ENCODE results near the gene CNEP1R1. TPM values are rescaled to one million over a fixed set of nuclear protein-coding genes. Genes with fewer than 3 reads are reported as not detected.
"Not testable (repeated sequence)": the region's sequence is repeated elsewhere in the genome, so short reads cannot be mapped to it uniquely, and the experiment has no call there.

The CNEP1R1 gene
- total RNA-seq, 1 donor from 2014 or later, result 32.7 TPM

DNA sequence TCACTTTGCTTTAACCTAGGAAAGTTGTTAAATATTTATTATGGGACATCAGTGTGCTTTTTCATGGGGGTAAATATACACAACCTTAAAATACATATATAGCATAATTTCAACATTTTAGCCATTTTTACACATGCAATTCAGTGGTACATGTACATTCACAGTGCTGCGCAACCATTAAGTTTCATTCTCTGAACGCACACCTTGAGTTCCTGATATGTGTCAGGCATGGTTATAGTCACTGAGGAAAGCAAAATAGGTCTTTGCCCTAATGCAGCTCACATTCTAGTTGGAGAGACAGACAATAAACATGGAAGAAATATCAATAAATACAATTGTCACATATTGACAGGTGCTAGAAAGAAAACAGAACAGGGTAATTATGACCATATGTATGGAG is 12.8 kb upstream of the CNEP1R1 start:
- Mint-ChIP-seq H3K4me1 (ENCODE audit: unreplicated experiment) (no peaks in the 10 kb centered on the region), H3K27ac (ENCODE audit: unreplicated experiment) (no peak overlapping the region), H3K27me3 (ENCODE audit: unreplicated experiment) (no peaks in the 10 kb centered on the region), H3K4me3 (ENCODE audit: unreplicated experiment) (no peak overlapping the region), H3K36me3 (ENCODE audit: low read depth, unreplicated experiment) (peaks cover 4% of the 10 kb centered on the region), H3K9me3 (ENCODE audit: unreplicated experiment) (no peaks in the 10 kb centered on the region)
- no peak for DNase-seq (ENCODE audit: low spot score)
- TF ChIP-seq CTCF (IDR thresholded peaks at IDR 0.05; ENCODE audit: unreplicated experiment), result no peak

GRCh38 chr16:50014211-50014610 is 10.8 kb upstream of the CNEP1R1 start:
- not testable (repeated sequence) for H3K4me1 Mint-ChIP-seq (ENCODE audit: unreplicated experiment); H3K36me3 Mint-ChIP-seq (ENCODE audit: low read depth, unreplicated experiment); H3K4me3 Mint-ChIP-seq (ENCODE audit: unreplicated experiment); DNase-seq (ENCODE audit: low spot score); H3K9me3 Mint-ChIP-seq (ENCODE audit: unreplicated experiment); H3K27me3 Mint-ChIP-seq (ENCODE audit: unreplicated experiment); H3K27ac Mint-ChIP-seq (ENCODE audit: unreplicated experiment)

DNA sequence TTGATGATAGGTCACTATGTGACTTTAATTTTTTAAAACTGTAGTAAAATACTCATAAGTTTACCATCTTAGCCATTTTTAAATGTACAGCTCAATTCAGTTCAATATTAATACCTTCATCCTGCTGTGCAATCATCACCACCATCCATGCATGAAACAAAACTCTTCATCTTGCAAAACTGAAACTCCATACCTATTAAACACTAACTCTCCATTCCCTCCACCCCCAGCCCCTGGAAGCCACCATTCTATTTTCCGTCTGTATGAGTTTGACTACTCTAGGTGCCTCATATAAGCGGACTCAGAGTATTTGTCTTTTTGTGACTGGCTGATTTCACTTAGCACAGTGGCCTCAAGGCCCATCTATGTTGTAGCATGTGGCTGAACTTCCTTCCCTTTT is 9.4 kb upstream of the CNEP1R1 start:
- Mint-ChIP-seq H3K9me3 (ENCODE audit: unreplicated experiment) (no peaks in the 10 kb centered on the region), H3K4me3 (ENCODE audit: unreplicated experiment) (no peak overlapping the region), H3K4me1 (ENCODE audit: unreplicated experiment) (no peaks in the 10 kb centered on the region), H3K36me3 (ENCODE audit: low read depth, unreplicated experiment) (no peaks in the 10 kb centered on the region), H3K27ac (ENCODE audit: unreplicated experiment) (no peak overlapping the region), H3K27me3 (ENCODE audit: unreplicated experiment) (no peaks in the 10 kb centered on the region)
- no peak for TF ChIP-seq CTCF (IDR thresholded peaks at IDR 0.05; ENCODE audit: unreplicated experiment)
- no peak for DNase-seq (ENCODE audit: low spot score)

GRCh38 chr16:50017553-50017952 is 7.5 kb upstream of the CNEP1R1 start:
- no peak for DNase-seq (ENCODE audit: low spot score)
- H3K9me3 Mint-ChIP-seq (ENCODE audit: unreplicated experiment), result no peaks in the 10 kb centered on the region
- H3K27me3 Mint-ChIP-seq (ENCODE audit: unreplicated experiment), result no peaks in the 10 kb centered on the region
- no peak for TF ChIP-seq CTCF (IDR thresholded peaks at IDR 0.05; ENCODE audit: unreplicated experiment)
- no peak overlapping the region for H3K4me3 Mint-ChIP-seq (ENCODE audit: unreplicated experiment)
- no peaks in the 10 kb centered on the region for H3K4me1 Mint-ChIP-seq (ENCODE audit: unreplicated experiment)
- H3K27ac Mint-ChIP-seq (ENCODE audit: unreplicated experiment), result no peak overlapping the region
- no peaks in the 10 kb centered on the region for H3K36me3 Mint-ChIP-seq (ENCODE audit: low read depth, unreplicated experiment)

GRCh38 chr16:50021544-50021943 is 3.5 kb upstream of the CNEP1R1 start:
- no peak overlapping the region for H3K27ac Mint-ChIP-seq (ENCODE audit: unreplicated experiment)
- DNase-seq (ENCODE audit: low spot score), result no peak
- H3K4me3 Mint-ChIP-seq (ENCODE audit: unreplicated experiment), result no peak overlapping the region
- no peaks in the 10 kb centered on the region for H3K9me3 Mint-ChIP-seq (ENCODE audit: unreplicated experiment)
- H3K36me3 Mint-ChIP-seq (ENCODE audit: low read depth, unreplicated experiment), result no peaks in the 10 kb centered on the region
- peaks cover 4% of the 10 kb centered on the region for H3K4me1 Mint-ChIP-seq (ENCODE audit: unreplicated experiment)
- no peaks in the 10 kb centered on the region for H3K27me3 Mint-ChIP-seq (ENCODE audit: unreplicated experiment)
- no peak for TF ChIP-seq CTCF (IDR thresholded peaks at IDR 0.05; ENCODE audit: unreplicated experiment)

DNA sequence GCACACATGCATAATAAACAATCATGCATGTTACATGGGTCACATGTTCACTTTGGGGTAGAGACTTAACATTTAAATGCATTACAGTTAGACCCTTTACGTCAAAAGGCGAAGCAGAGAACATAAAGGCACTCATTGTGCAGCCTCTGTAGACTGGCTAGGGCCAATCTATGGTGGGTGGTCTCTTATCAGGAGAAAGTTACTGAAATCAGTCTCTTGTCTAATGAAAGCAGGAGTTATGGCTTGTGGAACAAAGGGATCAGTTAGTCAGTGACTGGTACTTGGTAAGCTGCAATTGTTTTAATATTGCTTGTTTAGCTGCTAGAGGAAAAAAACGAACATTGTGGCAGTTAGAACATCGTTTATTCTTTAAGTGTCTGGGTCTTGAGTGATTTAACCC is 1.4 kb upstream of the CNEP1R1 start:
- DNase-seq (ENCODE audit: low spot score), result no peak
- H3K36me3 Mint-ChIP-seq (ENCODE audit: low read depth, unreplicated experiment), result no peaks in the 10 kb centered on the region
- no peaks in the 10 kb centered on the region for H3K27me3 Mint-ChIP-seq (ENCODE audit: unreplicated experiment)
- H3K4me1 Mint-ChIP-seq (ENCODE audit: unreplicated experiment), result peaks cover 4% of the 10 kb centered on the region
- H3K4me3 Mint-ChIP-seq (ENCODE audit: unreplicated experiment), result no peak overlapping the region
- H3K27ac Mint-ChIP-seq (ENCODE audit: unreplicated experiment), result no peak overlapping the region
- no peak for TF ChIP-seq CTCF (IDR thresholded peaks at IDR 0.05; ENCODE audit: unreplicated experiment)
- no peaks in the 10 kb centered on the region for H3K9me3 Mint-ChIP-seq (ENCODE audit: unreplicated experiment)
